SKM-1 treated with dmso at 0.1 percent for 144 hours (cell line): Measurements from ENCODE around the gene COL8A1.

Experiments
- DNase-seq: peaks from one replicate; lab custom pipeline; 2025; ENCODE audit not compliant: unreplicated experiment; lab: John Stamatoyannopoulos, UW

The COL8A1 gene

DNA sequence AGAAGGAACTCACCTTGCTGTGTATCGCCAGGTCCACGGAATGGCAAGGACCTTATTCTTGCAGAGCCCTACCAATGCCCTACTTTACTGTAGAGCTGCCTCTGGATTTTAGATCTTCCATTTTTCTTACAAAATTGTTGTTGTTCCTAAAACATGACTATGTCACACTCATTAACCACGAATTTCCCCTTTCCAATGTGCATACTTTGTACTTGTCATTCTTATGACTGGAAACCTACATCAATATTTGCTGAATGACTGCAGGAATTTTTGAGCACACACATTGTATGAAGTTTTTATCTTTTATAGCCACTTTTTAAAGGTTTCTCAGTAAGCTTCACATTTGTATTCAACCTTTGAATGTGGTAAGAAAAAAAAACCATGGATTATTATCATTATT, 143.4 kb downstream of the COL8A1 start:
- DNase-seq: no peak

DNA sequence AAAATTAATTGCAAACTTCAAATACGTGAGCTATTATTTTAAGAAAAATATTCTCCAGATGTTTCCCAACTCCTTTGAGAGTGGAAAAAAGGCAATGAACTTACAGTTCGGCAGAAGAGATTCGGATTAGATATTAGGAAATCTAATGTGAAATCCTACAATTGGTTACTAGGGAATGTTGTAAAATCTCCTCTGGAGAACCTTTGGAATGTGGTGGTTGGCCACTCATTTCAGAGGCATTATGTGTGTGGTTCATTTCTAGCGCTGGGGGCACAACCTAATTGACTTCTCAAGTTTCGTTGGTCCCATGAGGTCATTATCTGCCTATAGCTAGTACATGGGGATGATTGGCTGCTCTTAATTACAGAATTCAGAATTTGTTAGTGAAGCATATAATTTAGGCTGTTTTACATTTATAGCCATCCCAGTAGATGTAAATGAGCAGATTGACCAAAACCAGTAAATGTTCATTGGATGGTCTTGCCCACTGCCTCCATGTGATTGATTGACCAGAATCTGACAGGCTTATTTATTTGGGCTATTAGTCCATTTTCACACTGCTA, 144.7 kb downstream of the COL8A1 start:
- no peak for DNase-seq

DNA sequence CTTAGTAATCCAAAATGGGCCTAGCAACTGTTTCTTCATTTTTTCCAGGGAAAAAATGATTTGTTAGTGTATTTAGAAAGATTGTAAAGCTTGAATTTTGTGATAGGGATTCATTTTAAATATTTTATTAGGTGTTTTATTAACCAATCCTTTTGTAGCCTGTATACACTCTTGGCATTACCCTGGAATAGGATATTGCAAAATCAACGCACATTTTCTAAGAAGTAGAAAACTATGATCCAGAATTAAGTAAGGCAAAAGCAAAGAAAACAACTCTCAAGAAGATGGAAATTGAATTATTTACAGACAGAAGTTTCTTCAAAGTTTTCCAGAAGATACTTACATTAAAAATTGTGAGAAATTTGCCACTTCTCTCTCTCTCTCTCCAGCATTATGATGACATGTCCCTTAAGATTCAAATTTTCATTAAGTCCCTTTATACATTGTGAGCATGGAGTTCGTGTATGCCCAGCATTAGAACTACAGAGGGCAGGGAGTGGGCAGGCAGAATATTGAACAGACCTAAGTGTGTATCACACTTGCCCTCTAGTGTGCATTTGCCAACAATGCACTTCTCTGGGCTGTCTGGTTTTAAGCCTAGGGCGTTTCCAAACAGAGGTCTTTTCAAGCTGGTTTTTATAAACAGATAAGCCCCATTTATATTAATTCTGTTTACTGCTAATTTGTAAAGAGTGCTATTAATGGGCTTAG, 150.8 kb downstream of the COL8A1 start:
- peak; percentile 45 for DNase-seq

DNA sequence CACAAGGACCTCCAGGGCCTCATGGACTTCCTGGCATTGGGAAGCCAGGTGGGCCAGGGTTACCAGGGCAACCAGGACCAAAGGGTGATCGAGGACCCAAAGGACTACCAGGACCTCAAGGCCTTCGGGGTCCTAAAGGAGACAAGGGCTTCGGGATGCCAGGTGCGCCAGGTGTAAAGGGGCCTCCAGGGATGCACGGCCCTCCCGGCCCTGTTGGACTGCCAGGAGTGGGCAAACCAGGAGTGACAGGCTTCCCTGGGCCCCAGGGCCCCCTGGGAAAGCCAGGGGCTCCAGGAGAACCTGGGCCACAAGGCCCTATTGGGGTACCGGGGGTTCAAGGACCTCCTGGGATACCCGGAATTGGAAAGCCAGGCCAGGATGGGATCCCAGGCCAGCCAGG, 156.1 kb downstream of the COL8A1 start:
- DNase-seq: no peak

DNA sequence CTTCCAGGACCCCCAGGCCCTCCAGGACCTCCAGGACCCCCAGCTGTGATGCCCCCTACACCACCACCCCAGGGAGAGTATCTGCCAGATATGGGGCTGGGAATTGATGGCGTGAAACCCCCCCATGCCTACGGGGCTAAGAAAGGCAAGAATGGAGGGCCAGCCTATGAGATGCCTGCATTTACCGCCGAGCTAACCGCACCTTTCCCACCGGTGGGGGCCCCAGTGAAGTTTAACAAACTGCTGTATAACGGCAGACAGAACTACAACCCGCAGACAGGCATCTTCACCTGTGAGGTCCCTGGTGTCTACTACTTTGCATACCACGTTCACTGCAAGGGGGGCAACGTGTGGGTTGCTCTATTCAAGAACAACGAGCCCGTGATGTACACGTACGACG, 157.2 kb downstream of the COL8A1 start:
- DNase-seq: no peak

DNA sequence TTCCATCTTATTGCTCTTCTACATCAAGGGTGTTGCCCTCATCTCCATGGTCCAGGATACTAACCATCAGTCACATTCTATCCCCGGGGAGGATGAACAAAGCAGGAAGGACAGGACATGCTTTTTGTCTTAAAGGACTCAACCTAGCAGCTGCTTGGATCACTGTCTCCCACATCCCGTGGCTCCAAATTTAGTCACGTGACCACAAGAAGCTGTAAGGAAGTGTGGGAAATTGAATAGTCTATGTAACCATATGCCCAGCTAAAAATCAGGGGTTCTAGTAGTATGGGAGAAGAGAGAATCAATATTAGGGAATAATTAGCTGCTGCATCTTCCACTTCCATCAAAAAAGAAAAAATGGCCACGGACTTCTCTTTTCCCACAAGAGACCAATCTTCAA, 161.0 kb downstream of the COL8A1 start:
- DNase-seq: no peak

DNA sequence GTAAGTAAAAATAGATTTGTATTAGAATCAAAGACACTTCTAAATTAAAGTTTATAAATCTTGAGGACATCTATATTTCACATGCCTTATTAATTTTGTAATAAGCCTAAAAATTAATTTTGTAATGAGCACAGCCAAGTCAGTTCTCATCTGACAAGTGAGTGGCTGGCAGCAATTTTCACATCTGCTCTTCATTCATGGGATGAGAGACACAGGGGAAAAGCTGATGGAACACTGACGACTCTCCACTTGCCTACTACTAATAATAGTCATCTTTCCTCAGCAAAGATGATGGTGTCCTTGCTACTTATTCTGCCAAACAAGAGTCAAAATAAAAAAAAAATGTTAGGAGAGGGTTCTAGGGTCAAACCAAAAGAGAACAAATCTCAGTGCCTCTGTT, 164.9 kb downstream of the COL8A1 start:
- no peak for DNase-seq

DNA sequence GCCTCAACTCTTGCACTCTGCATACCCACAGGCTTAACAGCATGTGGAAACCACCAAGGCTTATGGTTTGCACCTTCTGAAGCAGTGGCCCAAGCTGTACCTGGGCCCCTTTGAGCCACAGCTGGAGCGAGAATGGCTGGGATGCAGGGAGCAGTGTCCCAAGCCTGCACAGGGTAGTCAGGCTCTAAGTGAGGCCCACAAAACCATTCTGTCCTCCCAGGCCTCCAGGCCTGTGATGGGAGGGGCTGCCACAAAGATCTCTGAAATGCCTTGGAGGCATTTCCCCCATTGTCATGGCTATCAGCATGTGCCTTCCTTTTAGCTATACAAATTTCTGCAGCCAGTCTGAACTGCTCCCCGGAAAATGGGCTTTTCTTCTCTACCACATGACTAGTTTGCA, 166.8 kb downstream of the COL8A1 start:
- no peak for DNase-seq

DNA sequence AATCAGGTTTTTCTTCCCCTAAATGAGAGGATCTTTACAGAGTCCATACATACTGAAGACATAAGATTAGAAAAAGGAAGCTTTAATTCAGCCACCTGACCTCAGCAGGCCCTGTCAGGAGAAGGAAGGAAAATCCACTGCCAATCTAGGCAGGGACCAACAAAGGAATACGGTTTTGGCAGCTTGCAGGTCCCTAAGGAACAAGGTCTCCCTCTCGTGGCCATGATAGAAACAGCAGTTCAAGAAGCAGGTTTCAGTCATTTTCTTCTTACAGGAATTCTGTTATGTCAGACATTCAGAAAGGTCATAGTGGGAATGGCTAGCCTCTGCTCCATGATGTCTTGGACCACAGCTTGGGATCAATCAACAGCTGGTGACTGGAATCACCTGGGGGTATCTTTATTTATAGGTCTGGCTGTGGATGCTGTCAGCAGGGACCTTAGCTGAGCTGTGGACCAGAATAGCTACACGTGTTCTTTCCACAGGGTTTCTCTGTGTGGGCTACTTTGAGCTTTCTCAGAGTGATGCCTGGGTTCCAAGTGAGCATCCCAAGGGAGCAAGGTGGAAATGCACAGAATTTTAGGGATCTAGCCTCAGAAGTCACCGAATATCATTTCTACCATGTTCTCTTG, 169.9 kb downstream of the COL8A1 start:
- peak; percentile 59 for DNase-seq

DNA sequence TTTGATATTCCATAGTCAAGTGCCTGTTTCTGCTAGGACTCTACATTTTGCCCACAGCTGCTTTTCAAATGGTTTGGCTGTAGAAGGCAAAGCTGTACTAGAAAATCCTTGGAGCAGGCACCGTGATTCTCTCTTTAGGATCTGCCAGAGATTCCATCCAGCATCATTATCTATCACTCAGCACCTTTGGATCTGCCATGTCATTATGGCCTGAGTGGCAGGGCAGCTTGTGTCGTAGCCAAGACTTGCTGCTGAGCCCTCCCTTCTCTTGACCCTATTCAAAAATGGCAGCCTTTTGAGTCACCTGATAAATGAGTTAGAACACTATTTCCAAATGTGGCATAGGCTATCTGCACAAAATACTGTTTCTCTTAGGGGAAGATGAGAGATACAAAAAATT, 171.2 kb downstream of the COL8A1 start:
- DNase-seq: no peak

DNA sequence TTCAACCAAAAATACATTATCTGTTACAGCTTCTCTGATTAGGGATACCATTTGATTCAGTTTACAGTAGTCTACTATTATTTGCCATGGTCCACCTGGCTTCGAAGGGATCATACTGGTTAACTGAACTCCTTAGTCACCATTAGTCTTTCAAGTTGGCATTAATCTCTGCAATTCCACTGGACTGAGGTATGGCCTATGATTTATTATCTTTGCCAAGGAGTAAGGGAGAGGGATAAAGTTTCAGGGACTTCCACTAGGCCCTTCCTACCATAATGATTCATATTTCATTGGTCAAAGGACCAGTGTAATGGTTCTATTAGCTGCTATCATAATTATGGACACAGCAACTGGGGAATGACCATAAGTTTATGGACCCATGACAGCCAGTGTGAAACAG, 172.0 kb downstream of the COL8A1 start:
- DNase-seq: no peak

DNA sequence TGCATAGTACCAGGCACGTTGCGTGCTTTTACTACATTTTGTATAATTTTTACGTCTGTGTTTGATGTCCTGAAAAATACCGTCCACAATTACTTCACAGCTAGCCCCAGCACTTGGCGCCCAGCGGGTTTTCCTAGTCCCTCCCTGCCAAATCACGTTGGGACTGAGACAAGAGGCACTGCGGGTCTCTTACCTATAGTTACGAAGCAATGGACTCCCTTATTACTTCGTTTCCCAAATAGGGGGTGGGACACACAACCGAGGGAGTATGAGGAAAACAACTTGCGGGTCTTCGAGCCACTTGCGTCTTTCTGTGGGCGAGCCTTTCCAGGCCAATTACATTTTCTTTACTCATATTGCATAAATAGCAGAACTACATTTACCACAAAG, 178.6 kb downstream of the COL8A1 start:
- DNase-seq: no peak

DNA sequence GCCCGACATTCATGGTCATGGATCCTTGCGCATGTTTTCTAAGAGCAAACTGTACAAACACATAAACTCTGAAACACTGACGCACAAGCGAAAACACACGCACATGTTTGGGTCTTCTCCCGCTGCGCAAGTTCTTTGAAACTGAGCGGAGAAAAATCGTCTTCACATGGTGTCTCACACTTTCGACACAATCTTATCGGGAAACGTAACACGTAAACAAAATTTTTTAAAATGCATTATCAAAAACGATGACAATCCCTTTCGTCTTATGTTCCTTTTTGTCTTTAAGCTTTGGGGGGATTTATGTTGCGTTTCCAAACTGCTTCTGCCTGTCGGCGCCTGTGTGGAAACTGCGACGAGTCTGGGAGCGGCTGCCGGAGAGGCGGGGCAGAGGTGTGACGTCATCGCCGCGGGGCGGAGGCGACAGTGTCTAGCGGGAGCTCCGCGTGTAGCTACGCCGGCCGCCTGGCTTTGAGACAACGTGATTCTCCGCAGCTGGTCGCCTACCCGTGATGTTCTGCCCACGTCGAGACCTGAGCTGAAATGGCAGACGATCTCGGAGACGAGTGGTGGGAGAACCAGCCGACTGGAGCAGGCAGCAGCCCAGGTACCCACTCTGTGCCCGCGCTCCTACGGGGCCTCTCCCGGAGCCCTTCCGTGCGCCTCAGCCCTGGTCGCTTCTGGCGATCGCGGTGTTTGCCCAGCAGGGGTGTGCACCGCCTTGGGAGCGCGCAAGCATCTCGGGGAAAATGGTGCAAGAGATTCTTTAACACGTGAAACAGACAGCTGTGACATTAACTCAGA, 179.2 kb downstream of the COL8A1 start, which contains the start of gene CMSS1:
Gene CMSS1 (plus strand): TSS at position 426 of the 804 bp plus-strand sequence.
- DNase-seq: peak; percentile 86

DNA sequence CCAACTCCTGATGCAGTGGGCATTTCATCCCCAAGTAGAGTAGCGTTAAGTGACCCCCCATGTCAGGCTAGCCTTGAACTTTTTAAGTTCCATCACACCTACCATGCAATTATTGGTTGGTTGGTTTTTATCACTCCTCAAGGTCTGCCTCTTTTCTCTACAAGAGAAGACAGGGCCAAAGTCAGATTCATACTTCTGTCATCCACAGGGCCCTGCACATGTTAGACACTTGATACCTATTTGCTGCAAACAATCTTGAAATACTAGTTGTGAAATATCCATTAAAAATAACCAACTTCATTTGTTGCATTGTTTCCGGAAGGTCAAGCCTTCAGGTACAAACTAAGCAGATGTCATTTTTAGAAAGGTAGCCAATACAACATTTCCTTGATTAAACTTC, 180.4 kb downstream of the COL8A1 start:
- no peak for DNase-seq

DNA sequence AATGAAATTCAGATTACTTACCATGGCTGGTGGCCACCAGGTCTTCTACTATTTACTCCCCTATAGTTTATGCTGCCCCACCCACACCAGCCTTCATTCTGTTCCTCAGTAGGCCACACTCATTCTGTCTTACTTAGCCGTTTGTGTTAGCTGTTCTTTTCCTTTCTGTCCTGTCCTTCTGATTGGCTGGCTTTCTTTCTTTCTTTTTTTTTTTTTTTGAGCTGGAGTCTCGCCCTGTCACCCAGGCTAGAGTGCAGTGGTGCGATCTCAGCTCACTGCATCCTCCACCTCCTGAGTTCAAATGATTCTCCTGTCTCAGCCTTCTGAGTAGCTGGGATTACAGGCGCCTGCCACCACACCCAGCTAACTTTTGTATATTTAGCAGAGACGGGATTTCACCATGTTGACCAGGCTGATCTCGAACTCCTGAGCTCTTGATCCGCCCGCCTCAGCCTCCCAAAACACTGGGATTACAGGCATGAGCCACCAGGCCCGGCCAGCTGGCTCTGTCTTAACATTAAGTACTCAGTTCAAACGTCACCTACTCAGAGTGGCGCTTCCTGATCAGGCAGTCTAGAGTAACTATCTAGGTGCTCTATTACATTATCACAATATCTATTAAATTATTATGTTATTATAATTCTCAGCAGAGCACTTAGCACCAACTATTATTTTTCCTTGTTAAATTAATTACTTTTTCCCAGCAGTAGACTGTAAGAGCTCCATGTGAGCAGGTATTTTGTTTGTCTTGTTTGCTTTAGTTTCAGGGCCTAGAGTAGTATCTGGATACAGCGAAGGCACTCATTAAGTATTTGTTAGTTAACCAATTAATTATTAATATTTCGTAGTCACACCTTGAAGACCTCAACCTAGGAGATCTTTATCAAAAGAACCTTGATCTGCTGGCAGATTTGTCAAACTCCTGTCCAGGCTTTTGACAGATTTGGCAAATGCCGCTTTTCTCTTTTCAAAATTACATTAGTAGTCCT, 185.6 kb downstream of the COL8A1 start:
- DNase-seq: no peak

DNA sequence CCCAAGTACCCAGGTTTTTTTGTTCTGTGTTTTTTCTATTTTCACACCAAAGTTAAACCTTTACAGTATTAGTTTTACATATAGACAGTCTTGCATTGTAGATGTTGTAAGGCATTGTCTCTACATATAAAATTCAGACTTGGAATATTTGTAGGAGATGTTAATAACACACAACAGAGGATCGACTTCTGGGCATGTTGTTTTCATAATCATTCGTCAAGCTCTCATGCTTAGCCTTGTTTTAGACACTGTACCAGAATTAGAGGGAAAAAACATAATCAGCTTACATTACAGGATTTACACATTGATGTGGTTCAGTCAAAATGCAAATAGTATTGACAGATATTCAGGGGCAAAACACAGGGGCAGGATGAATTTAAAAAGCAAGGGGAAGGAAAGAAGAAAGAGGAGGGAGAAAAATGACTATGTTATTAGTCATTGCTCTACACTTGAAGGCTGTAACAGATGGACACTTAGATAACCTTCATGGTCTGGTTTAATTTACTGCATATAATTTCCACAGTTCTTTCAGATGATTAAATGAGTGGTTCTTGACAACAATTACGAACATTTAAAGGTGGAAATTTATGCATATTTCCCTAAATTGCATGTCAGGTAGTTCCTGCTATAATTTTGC, 186.7 kb downstream of the COL8A1 start:
- DNase-seq: no peak

DNA sequence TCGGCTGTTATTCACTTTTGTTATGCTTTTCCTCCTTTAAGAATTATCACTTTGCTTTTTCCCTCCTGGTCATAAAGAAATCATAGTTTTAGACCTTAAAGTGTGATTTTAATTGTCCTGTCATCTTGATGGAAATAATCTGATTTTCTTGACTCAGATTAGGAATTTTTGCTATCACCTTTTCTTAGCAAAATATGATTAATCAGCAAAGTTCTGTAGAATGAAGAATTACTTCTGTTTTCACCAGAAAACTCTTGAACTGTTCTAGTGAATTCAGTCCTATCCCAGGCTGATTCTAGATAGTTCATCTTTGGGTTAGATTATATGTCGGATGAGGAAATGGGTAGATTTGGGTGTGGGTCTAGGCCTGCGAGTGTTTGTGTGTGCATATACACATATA, 191.4 kb downstream of the COL8A1 start:
- DNase-seq: no peak

DNA sequence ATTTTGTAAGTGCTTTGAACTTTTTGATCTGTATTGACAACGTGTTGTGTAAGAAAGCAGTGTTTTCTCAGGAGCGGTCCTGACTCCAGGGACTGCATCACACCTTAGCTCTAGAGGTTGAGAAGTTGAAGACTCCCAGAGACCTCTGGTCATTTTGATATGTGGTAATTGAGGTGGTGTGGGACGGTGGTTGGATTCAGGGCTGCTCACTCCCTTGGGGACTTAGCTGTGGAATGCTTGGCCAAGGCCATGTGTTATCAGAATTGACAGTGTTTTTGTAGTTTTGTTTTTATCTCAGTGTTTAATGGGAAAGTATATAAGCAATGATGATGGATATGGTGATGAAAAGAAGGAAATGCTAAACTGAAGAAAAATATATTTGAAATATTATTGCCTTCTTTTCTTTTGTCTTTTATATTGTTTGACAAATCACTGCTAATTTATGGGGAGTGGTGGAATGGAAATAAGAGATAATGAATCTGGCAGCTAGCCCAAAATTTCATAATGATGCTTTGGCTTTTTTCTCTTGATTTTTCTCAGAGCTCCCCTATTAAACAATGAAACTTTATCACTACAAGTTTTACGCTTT, 195.3 kb downstream of the COL8A1 start:
- no peak for DNase-seq

DNA sequence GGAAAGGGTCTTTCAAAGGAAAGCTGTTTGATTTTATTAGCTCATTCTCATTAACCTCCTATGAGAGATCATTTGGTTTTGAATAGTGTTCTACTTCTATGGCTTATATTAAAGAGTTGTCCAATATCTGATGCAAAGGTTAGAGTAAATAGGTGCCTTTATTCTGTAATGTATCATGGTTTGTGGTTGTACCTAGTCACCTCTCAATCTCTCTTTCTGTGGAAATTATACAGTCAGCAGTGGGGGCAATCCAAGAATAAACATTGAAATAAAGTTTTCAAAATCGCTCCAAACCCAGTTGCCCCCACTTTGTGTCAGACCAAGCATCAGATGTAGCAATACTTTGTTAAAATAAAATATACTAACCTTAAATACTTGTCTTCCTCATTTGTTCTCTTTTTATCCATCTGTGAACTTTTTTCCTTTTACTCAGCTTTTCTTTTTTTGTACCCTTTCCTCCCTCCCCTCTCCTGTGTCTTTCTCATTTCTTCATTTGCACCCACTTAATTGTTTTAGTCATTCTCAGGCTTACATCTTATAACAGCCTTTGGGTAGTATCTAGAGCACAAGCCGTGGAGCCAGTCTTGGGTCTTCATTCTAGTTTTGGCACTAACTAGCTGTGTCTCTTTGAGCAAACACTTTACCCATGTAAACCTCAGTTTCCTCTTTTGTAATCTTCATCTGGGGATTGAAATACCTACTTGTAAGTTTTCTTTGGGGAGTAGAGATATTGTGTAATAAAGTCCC, 196.0 kb downstream of the COL8A1 start:
- peak; percentile 20 for DNase-seq
